Epidermal melanocyte (primary cell): Measurements from ENCODE around the gene ZRANB1.

Experiments
- DNase-seq: peaks from one replicate; pipeline ENCODE4 v3.0.0; 2011; ENCODE audit warnings: low spot score; ENCODE audit not compliant: insufficient read length

ZRANB1 gene

DNA sequence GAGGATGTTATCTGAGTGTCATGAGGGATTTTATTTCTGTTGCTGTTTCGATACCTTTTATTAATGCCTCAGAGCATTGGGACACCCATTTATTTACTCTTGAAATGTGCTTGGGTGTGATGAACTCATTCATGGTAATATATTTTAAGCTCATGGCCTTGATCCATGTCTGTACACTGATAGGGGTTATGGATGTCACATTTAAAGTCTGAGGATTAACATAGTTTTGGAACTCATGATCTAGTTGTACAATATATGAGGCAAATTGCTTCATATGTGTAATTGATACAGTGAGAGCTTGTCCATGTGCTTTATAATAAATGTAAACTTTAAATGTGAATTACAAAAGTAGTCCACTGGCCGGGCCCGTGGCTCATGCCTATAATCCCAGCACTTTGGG lies 23.0 kb upstream of the ZRANB1 start:
- DNase-seq: no peak

DNA sequence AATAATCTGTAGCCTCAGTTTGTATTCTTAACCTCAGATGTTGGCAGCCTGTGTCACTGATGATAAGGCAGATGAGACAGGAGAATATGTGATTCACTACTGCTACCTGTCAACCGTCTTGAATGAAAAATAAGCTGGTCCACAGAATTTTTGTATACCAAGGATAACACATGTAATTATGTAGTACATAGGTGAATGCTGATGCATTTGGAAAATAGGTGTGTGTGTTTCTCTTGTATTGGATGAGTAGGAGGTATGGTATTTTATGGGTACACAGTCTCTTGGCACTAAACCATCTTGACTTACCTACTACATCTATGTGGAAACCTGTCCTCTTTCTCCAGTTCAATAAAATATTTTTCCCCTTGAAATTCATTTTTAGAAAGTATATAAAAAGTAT lies 20.7 kb upstream of the ZRANB1 start:
- DNase-seq: no peak

DNA sequence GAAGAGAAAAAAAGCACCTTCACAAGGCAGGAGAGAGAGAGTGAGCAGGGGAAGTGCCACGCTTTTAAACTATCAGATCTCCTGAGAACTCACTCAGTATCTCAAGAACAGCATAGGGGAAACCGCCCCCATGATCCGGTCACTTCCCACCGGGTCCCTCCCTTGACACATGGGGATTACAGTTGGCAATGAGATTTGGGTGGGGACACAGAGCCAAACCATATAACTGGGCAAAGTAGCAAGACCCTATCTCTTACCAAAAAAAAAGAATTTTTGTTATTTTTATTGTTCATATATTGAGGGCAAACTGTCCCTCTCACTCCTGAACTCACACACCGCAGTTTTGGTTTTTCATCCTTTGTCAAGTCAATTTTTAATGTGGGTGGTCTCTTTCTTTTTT lies 18.2 kb upstream of the ZRANB1 start:
- no peak for DNase-seq

DNA sequence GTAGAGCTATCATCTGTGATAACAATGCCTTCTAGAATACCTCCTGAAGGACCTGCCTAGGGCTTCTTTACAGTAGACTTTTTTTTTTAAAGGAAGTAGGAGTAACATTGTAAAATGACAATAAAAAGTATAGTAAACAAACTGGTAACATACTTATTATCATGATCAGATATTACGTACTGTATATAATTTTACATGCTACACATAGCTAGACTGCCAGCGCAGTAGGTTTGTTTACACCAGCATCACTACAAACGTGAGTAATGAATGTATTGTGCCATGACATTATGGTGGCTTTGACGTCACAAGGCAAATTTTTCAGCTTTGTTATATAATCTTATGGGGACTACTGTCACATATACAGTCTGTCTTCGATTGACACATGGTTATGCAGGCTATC lies 15.4 kb upstream of the ZRANB1 start:
- no peak for DNase-seq

DNA sequence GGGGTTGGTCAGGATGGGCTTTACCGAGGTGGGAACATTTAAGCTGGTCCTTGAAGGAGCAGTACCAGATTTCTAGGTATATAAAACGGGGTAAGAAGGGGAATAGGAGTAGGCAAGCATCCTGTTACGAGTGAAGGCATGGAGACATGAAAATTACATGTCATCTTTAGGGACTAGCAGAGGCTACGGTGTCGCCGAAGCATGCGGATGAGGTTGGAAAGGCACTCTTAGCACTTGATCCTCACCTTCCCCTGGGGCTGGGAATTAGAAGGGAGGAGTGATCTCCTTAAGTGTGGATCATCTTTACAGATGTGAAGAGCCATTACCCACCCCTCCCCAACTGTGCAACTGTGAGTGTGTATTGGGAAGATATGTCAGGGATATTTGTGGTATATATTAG lies 13.8 kb upstream of the ZRANB1 start:
- DNase-seq: no peak

DNA sequence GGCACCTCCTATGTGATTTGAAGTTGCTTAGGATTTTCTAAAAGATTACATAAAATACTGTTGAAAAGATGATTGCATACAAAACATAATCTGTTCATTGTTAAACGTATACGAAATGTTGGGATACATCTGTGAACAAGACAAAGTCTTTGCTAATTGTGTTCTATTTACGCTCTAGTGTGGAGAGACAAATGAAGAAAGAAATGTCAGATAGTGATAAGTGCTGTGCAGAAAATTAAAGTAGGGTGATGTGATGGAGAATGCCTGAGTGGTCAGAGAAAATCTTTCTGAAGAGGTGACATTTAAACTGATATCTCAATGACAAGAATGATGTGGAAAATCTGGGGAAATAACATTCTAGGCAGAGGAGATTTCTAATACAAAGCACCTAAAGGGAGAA lies 13.4 kb upstream of the ZRANB1 start:
- no peak for DNase-seq

DNA sequence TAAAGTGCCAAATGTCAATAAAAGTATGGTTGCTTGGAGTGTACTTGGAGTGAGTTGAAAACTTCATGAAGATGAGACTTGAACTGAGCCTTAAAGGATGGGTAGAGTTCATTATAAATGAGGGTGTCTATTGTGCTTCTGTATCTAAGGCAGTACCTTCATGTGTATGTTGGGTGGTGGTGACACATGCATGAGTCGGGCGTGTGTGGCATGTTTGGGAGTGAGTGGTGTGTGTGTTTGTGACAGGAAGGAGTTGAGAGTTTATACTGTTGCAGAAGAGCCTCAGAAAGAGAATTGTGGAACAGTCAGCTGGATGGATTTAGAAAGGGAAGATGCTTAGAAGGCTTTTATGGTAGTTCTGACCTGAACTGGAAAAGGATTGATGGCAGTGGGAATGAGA lies 6.0 kb upstream of the ZRANB1 start:
- DNase-seq: no peak

DNA sequence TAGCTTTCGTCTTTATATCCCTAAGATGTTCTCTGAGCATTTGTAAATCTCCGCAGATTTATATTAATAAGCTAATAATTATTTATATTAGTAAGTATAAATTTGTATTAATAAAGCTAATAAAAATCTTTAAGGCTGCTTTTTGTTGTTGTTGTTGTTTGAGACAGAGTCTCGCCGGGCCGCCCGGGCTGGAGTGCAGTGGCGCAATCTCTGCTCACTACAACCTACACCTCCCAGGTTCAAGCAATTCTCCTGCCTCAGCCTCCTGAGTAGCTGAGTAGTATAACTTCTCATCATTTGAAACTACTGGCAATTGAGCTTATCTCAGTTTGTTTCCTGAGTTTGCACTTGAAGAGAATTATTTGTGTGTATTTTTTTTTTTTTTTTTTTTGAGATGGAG lies 5.1 kb upstream of the ZRANB1 start:
- no peak for DNase-seq

DNA sequence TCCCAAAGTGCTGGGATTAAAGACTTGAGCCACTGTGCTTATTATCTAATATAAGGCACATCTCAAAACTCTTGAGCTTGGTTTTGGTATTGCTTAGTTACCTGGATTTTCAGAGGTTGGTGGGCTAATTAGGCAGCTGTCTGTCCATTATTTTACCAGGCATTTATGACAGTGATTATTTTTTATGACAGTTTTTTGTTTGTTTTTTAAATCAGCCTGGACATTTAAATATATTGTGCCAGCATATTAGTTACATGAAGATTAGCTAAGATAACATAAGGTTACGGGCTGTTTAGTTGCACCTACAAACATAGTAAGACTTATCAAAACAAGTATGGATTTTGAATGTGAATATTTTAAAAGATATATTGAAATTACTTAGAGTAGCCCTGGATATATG lies 2.6 kb upstream of the ZRANB1 start:
- no peak for DNase-seq

DNA sequence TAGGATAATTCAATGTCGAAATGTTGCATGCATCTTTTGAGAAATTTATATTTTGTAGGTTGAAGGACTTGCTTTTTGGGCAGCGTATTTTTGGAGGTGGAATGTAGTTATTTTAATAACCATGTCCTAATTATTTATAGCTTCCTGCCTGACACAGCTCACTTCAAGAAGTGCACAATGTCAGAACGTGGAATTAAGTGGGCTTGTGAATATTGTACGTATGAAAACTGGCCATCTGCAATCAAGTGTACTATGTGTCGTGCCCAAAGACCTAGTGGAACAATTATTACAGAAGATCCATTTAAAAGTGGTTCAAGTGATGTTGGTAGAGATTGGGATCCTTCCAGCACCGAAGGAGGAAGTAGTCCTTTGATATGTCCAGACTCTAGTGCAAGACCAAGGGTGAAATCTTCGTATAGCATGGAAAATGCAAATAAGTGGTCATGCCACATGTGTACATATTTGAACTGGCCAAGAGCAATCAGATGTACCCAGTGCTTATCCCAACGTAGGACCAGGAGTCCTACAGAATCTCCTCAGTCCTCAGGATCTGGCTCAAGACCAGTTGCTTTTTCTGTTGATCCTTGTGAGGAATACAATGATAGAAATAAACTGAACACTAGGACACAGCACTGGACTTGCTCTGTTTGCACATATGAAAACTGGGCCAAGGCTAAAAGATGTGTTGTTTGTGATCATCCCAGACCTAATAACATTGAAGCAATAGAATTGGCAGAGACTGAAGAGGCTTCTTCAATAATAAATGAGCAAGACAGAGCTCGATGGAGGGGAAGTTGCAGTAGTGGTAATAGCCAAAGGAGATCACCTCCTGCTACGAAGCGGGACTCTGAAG lies 620 bp downstream of the ZRANB1 start:
- DNase-seq: no peak

DNA sequence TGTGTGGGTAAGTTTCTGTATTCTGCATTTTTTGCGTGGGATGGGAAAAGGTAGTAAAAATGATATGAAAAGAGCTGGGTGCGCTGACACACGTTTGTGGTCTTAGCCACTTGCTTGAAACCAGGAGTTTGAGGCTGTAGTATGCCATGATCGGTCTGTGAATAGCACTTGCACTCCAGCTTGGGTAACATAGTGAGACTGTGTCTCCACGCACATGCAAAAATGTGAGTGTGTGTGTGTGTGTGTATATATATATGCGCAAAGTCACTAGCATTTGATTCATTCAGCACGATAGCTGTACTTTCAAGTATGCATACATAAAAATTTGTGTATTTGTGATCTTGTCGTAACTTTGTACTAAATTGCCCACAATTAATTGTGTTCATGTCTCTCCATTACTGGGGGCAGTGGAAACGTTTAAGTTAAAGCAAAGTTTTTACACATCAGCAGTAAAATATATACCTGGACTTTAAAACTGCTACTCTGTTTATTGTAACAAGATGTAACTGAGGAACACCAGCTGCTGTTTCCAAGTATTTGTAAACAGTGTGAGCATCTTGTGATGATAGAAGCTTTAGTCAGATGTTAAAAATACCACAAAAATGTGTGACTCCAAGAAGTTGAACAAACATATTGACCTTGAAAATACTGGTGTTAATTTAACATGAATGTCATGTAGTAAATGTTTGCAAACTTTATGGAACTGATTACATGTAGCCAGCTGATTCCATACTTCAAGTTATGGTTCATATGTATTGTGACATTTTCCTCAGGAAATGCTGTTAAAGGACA lies 1.6 kb downstream of the ZRANB1 start:
- no peak for DNase-seq

DNA sequence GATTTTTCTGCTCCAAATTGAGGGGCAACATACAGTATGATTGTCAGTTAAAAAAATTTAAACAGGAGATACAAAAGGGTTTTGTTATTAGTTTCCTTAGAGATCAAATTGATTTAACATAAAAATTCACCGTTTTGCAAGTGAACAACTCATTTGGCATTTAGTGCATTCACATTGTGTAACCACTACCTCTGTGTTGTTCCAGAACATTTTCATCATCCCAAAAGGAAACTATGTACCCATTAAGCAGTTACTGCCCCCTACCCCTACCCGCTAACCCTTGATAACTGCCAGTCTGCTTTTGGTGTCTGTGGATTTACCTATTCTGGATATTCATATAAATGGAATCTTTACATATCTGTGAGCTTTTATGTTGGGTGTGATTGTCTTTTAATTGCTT lies 3.1 kb downstream of the ZRANB1 start:
- DNase-seq: no peak

DNA sequence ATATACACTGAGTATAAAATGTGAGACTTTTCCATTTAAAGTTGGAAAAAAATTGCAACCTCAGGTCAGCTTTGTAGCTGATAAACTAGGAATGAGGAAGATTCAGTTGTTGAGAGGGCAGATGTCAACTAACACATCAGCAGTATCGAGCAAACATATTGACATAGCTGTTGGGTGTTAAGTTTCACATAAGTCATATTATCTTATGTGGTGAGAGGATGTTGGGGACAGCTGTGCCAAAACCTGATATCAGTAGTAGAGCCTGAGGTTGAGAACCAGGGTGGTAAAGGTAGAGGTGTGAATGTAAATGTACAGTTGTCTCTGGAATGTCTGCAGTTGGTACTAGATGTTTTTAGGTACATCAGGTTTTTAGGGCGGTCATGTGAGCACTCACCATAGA lies 5.0 kb downstream of the ZRANB1 start:
- no peak for DNase-seq

DNA sequence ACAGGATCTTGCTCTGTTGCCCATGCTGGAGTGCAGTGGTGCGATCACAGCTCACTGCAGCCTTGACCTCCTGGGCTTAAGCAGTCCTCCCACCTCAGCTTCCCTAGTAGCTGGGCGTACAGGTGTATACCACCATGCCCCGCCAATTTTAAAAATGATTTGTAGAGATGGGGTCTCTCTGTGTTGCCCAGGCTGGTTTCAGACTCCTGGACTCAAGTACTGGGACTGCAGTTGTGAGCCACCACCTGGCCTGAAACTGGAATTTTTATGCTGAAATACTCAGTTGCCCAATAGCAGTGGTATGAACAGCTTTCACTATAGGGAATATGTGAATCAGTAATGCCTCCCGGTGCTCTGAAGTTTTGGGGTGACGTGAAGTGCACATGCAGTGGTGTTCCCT lies 7.6 kb downstream of the ZRANB1 start:
- DNase-seq: no peak

DNA sequence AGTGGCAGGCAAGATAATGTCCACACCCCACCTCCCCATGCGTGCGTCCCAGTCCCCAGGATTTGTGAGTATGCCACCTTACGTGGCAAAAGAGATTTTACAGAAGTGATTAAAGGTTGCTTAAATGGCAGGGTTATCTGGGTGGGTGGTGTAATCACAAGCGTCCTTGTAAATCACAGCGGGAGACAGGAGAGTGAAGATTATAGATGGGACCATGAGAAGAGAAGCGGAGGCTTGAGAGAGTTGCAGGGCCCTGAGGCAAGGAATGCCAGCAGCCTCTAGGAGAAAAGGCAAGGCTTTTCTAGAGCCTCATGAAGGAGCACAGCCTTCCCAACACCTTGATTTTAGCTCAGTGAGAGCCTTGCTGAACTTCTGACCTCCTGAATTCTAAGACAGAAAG lies 10.2 kb downstream of the ZRANB1 start:
- no peak for DNase-seq

DNA sequence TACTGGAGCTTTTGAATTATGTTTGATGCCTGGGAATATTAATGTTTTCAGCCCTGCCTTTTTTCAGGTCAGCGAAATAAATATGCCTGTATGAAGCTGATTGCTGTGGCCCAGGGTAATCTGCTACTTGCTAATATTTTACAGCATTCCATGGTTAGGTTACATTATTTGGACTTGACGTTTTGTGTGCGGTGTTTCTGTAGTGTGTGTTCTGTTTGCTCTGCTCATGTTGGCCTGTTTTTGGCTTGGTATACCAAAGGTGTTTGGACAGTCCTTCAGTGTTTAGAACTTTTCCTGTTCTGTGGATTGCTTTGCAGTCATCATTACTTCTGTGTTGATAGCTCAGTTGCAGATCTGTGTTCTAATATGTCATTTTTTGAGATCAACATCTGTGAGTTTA lies 11.5 kb downstream of the ZRANB1 start:
- DNase-seq: no peak

DNA sequence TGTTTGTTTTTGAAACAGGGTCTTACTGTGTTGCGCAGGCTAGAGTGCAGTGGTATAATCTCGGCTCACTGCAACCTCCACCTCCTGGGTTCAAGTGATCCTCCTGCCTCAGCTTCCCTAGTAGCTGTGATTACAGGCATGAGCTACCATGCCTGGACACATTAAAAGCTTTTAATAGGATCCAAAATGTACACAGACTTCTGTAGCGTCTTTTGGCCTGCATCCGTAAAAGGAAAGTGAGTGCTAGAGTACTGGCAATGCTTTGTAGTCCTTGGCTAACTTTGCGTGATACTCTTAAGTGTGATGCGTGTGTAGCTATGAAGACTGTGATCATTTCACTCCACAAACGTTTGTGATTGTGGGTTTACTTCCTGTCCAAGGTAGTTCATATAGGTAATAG lies 13.3 kb downstream of the ZRANB1 start:
- DNase-seq: no peak

DNA sequence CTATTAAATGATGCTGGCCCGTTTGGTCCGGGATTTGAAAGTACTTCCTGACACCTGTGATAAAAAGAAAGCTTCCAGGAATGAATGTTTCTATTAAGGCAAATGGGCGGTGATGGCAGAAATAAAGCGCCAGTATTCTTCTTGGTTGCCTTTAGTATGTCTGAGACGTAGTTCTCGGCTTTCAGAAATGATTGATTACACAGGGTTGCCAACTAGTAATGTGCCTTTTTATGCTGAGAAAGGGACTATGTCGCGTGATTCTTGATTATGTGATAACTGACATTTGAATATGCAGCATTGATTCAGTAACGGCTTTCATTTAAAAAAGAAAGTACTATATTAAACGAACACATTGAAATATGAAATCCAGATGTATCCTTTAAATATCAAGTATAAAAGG lies 13.9 kb downstream of the ZRANB1 start:
- no peak for DNase-seq

DNA sequence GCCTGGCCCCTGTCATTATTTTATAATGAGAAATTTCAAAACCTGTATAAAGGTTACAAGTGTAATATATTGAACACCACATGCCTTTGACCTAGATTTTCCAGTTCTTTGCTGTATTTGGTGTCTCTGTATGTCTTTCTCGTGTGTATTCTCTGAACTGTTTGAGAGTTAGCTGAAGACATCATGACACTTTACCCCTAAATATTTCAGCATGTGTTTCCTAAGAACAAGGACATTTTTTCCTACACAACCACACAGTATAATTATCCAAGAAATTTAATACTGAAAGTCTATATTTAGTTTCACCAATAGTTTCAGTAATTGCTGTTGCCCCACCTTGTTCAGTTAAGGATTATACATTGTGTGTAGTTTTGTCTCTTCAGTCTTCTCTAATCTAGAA lies 14.8 kb downstream of the ZRANB1 start:
- DNase-seq: no peak

DNA sequence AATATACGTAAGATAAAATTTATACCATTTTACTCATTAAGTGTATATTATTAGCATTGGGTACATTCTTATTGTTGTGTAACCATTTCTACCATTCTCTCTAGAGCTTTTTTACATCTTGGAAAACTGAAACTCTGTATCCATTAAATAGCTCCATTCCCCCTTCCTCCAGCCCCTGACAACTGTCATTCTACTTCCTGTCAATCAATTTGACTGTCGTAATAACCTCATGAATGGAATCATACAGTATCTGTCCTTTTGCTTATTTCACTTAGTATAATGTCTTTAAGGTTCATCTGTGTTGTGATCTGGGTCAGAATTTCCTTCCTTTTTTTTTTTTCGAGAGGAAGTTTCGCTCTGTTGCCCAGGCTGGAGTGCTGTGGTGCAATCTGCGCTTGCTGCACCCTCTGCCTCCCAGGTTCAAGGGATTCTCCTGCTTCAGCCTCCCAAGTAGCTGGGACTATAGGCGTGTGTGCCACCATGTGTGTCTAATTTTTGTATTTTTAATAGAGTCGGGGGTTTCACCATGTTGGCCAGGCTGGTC lies 15.6 kb downstream of the ZRANB1 start:
- DNase-seq: no peak

DNA sequence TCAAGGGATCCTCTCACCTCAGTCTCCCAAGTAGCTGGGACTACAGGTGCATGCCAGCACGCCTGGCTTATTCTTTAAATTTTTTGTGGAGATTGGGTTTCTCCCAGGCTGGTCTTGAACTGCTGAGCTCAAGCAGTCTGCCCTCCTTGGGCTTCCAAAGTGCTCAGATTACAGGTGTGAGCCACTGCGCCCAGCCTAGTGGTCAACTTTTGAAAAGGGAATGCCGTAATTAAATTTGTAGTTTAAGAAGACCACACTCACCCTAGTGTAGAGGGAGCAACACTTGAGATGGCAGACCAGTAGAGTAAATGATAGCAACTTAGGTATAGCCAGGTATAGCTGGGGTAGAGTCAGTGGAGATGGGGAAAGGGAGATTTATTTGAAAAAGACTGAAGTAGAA lies 17.6 kb downstream of the ZRANB1 start:
- no peak for DNase-seq

DNA sequence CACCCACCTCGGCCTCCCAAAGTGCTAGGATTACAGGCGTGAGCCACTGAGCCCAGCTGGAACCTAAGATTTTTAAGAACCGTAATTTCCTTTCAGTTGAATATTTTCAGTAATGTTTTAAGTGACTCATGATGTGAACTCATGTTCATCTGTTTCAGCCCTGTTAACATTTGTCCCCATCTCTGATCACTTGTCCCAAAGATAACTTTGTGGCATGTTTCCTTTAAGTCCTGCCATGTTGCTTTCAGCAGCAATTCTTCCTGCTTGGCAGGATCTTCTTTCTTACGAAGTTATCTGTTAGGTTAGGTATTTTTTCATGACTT lies 19.3 kb downstream of the ZRANB1 start:
- no peak for DNase-seq

DNA sequence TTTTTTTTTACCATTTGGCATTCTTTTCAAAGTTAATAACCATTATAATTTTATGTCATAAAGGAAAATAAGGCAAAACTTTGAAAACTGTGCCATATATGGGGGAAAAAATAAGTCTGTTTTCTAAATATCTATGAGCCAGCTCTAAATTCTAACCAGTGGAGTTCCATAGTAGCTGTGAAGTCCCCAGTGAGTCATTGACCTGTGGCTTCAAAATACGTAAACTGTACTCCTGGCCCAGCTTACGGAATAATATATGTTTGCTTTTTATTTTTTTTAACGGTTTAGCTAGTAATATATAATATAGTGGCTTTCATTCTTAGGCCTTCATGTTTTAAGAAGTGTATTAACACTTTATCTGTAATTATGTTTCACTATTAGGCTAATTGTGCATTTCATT lies 20.5 kb downstream of the ZRANB1 start:
- DNase-seq: no peak
